ENCODE data around the gene PTCRA.
"Not testable (repeated sequence)": the region's sequence is repeated elsewhere in the genome, so short reads cannot be mapped to it uniquely, and the experiment has no call there.

Gene PTCRA

GRCh38 chr6:42942444-42942843 lies 26.6 kb downstream of the PTCRA start:
- Mint-ChIP-seq H3K9me3 (no peaks in the 10 kb centered on the region), H3K27ac (no peak overlapping the region), H3K4me3 (no peak overlapping the region), H3K36me3 (ENCODE audit: low read depth) (peaks cover 57% of the 10 kb centered on the region), H3K27me3 (no peaks in the 10 kb centered on the region), H3K4me1 (ENCODE audit: low read depth) (no peaks in the 10 kb centered on the region)

- Mint-ChIP-seq H3K27me3 (no peaks in the 10 kb centered on the region), H3K27ac (no peak overlapping the region), H3K4me3 (no peak overlapping the region), H3K4me1 (ENCODE audit: low read depth) (no peaks in the 10 kb centered on the region), H3K36me3 (ENCODE audit: low read depth) (peaks cover 36% of the 10 kb centered on the region), H3K9me3 (no peaks in the 10 kb centered on the region)
Observed at GRCh38 chr6:42947950-42948349, 32.1 kb downstream of the PTCRA start.

- H3K9me3 Mint-ChIP-seq: no peaks in the 10 kb centered on the region
- H3K4me1 Mint-ChIP-seq (ENCODE audit: low read depth): no peaks in the 10 kb centered on the region
Observed at GRCh38 chr6:42952389-42952788, 36.5 kb downstream of the PTCRA start.

GRCh38 chr6:42954405-42954804 lies 38.6 kb downstream of the PTCRA start:
- not testable (repeated sequence) for H3K4me1 Mint-ChIP-seq (ENCODE audit: low read depth); H3K27me3 Mint-ChIP-seq; H3K27ac Mint-ChIP-seq; H3K9me3 Mint-ChIP-seq; H3K36me3 Mint-ChIP-seq (ENCODE audit: low read depth); H3K4me3 Mint-ChIP-seq

More at GRCh38 chr6:42952389-42952788, 36.5 kb downstream of the PTCRA start:
- Mint-ChIP-seq H3K27me3 (no peaks in the 10 kb centered on the region), H3K4me3 (no peak overlapping the region), H3K36me3 (ENCODE audit: low read depth) (peaks cover 12% of the 10 kb centered on the region), H3K27ac (no peak overlapping the region)

- peaks cover 7% of the 10 kb centered on the region for H3K36me3 Mint-ChIP-seq (ENCODE audit: low read depth)
- no peaks in the 10 kb centered on the region for H3K27me3 Mint-ChIP-seq
- peaks cover 9% of the 10 kb centered on the region for H3K4me1 Mint-ChIP-seq (ENCODE audit: low read depth)
- H3K9me3 Mint-ChIP-seq: no peaks in the 10 kb centered on the region
- no peak overlapping the region for H3K4me3 Mint-ChIP-seq
- H3K27ac Mint-ChIP-seq: no peak overlapping the region
Observed at GRCh38 chr6:42958125-42958524, 42.3 kb downstream of the PTCRA start.

- no peak overlapping the region for H3K27ac Mint-ChIP-seq
- H3K4me3 Mint-ChIP-seq: peak overlapping the region; percentile 32
- peaks cover 11% of the 10 kb centered on the region for H3K36me3 Mint-ChIP-seq (ENCODE audit: low read depth)
- peaks cover 9% of the 10 kb centered on the region for H3K4me1 Mint-ChIP-seq (ENCODE audit: low read depth)
- H3K9me3 Mint-ChIP-seq: no peaks in the 10 kb centered on the region
- no peaks in the 10 kb centered on the region for H3K27me3 Mint-ChIP-seq
Observed at GRCh38 chr6:42959917-42960242, 44.0 kb downstream of the PTCRA start.

GRCh38 chr6:42960243-42961019 lies 44.6 kb downstream of the PTCRA start, which contains the start of gene GNMT:
Gene GNMT, plus strand, starts transcription at chr6:42960754. Its CDS starts 14 bp downstream, at chr6:42960768.
- H3K9me3 Mint-ChIP-seq: no peaks in the 10 kb centered on the region
- H3K27me3 Mint-ChIP-seq: no peaks in the 10 kb centered on the region
- no peak within 1 kb of the TSS for H3K27ac Mint-ChIP-seq
- peak within 1 kb of the TSS; percentile 32 for H3K4me3 Mint-ChIP-seq
- peaks cover 9% of the 10 kb centered on the region for H3K4me1 Mint-ChIP-seq (ENCODE audit: low read depth)
- peaks cover 11% of the 10 kb centered on the region for H3K36me3 Mint-ChIP-seq (ENCODE audit: low read depth)

GRCh38 chr6:42961020-42961470 lies 45.2 kb downstream of the PTCRA start:
- no peaks in the 10 kb centered on the region for H3K9me3 Mint-ChIP-seq
- H3K27ac Mint-ChIP-seq: no peak overlapping the region
- peaks cover 11% of the 10 kb centered on the region for H3K36me3 Mint-ChIP-seq (ENCODE audit: low read depth)
- peak overlapping the region; percentile 32 for H3K4me3 Mint-ChIP-seq
- H3K4me1 Mint-ChIP-seq (ENCODE audit: low read depth): peaks cover 9% of the 10 kb centered on the region
- no peaks in the 10 kb centered on the region for H3K27me3 Mint-ChIP-seq

- Mint-ChIP-seq H3K36me3 (ENCODE audit: low read depth) (peaks cover 11% of the 10 kb centered on the region), H3K9me3 (no peaks in the 10 kb centered on the region), H3K27ac (no peak overlapping the region), H3K4me3 (no peak overlapping the region), H3K4me1 (ENCODE audit: low read depth) (peaks cover 9% of the 10 kb centered on the region), H3K27me3 (no peaks in the 10 kb centered on the region)
Observed at GRCh38 chr6:42962096-42962495, 46.2 kb downstream of the PTCRA start.

- no peaks in the 10 kb centered on the region for H3K27me3 Mint-ChIP-seq
- no peaks in the 10 kb centered on the region for H3K9me3 Mint-ChIP-seq
- no peak overlapping the region for H3K27ac Mint-ChIP-seq
- peaks cover 11% of the 10 kb centered on the region for H3K36me3 Mint-ChIP-seq (ENCODE audit: low read depth)
- H3K4me3 Mint-ChIP-seq: no peak overlapping the region
- H3K4me1 Mint-ChIP-seq (ENCODE audit: low read depth): peaks cover 9% of the 10 kb centered on the region
Observed at GRCh38 chr6:42962502-42963178, 46.8 kb downstream of the PTCRA start.

GRCh38 chr6:42963179-42963854 lies 47.5 kb downstream of the PTCRA start:
- peaks cover 9% of the 10 kb centered on the region for H3K4me1 Mint-ChIP-seq (ENCODE audit: low read depth)
- no peaks in the 10 kb centered on the region for H3K27me3 Mint-ChIP-seq
- H3K9me3 Mint-ChIP-seq: no peaks in the 10 kb centered on the region
- no peak overlapping the region for H3K4me3 Mint-ChIP-seq
- H3K27ac Mint-ChIP-seq: no peak overlapping the region
- peaks cover 11% of the 10 kb centered on the region for H3K36me3 Mint-ChIP-seq (ENCODE audit: low read depth)

GRCh38 chr6:42963855-42964605 lies 48.2 kb downstream of the PTCRA start:
- H3K36me3 Mint-ChIP-seq (ENCODE audit: low read depth): peaks cover 11% of the 10 kb centered on the region
- peaks cover 9% of the 10 kb centered on the region for H3K4me1 Mint-ChIP-seq (ENCODE audit: low read depth)
- H3K27me3 Mint-ChIP-seq: no peaks in the 10 kb centered on the region
- no peak overlapping the region for H3K4me3 Mint-ChIP-seq
- H3K27ac Mint-ChIP-seq: no peak overlapping the region
- H3K9me3 Mint-ChIP-seq: no peaks in the 10 kb centered on the region

- peaks cover 11% of the 10 kb centered on the region for H3K36me3 Mint-ChIP-seq (ENCODE audit: low read depth)
- H3K27ac Mint-ChIP-seq: no peak overlapping the region
- no peaks in the 10 kb centered on the region for H3K9me3 Mint-ChIP-seq
- H3K4me3 Mint-ChIP-seq: no peak overlapping the region
- no peaks in the 10 kb centered on the region for H3K27me3 Mint-ChIP-seq
- H3K4me1 Mint-ChIP-seq (ENCODE audit: low read depth): peaks cover 14% of the 10 kb centered on the region
Observed at GRCh38 chr6:42966571-42966970, 50.7 kb downstream of the PTCRA start.

GRCh38 chr6:42967228-42967627 lies 51.4 kb downstream of the PTCRA start:
- Mint-ChIP-seq H3K27ac (no peak overlapping the region), H3K36me3 (ENCODE audit: low read depth) (peaks cover 5% of the 10 kb centered on the region), H3K4me3 (no peak overlapping the region), H3K27me3 (no peaks in the 10 kb centered on the region), H3K9me3 (no peaks in the 10 kb centered on the region), H3K4me1 (ENCODE audit: low read depth) (peaks cover 18% of the 10 kb centered on the region)

All from stimulated activated naive CD8-positive, alpha-beta T cell treated with anti-CD3 and anti-CD28 coated beads, Interleukin-15, Interleukin-2, amounts not matched to agents 100 ng/mL and 50 ng/mL, for 24 hours (primary cell).